Ovary (tissue), 9 donors: ENCODE data around the gene CHD6. TPM values are rescaled to one million over a fixed set of nuclear protein-coding genes. Genes with fewer than 3 reads are reported as not detected.

ENCODE experiments used
- DNase-seq, 5 donors: peaks; one replicate each; pipeline ENCODE4 v3.0.0-alpha.2; 2019 to 2020
- H3K27ac ChIP-seq, 2 donors: fragments of 200-600 bp; one replicate each; pipeline versions ENCODE4 v1.5.1 to v1.8.0; 2019 to 2022
- H3K27me3 ChIP-seq: fragments of 200-600 bp; one replicate; pipeline ENCODE4 v1.8.0; 2022
- H3K36me3 ChIP-seq: fragments of 200-600 bp; sonication (generic); one replicate; pipeline ENCODE4 v1.5.1; 2019
- H3K4me1 ChIP-seq: one replicate; pipeline ENCODE4 v1.8.1; 2013; ENCODE audit warnings: mild to moderate bottlenecking, moderate library complexity; ENCODE audit not compliant: insufficient read depth
- H3K4me3 ChIP-seq: fragments of 200-600 bp; sonication (generic); one replicate; pipeline ENCODE4 v1.5.1; 2017
- H3K9me3 ChIP-seq, 2 donors: fragments of 200-600 bp in 1 of 2; sonication (generic) in 1 of 2; one replicate each; pipeline versions ENCODE4 v1.5.1 to v1.8.1; 2013 to 2019; ENCODE audit warnings: mild to moderate bottlenecking in 1 of 2, moderate library complexity in 1 of 2
- CTCF ChIP-seq, 3 donors: fragments of 450-650 bp in 2 of 3; fragments of 200-600 bp in 1 of 3; IDR thresholded peaks; one replicate each; pipeline versions ENCODE4 v1.5.1 to v1.8.0; 2016 to 2022; ENCODE audit warnings: antibody characterized with exemption in 3 of 3, mild to moderate bottlenecking in 1 of 3
- EP300 ChIP-seq: sonication (generic); formaldehyde crosslinking; IDR thresholded peaks from one replicate; pipeline ENCODE4 v1.6.1; 2017; ENCODE audit warnings: antibody characterized with exemption
- POLR2A ChIP-seq: fragments of 450-650 bp; IDR thresholded peaks from one replicate; pipeline ENCODE4 v1.6.1; 2017; ENCODE audit warnings: antibody characterized with exemption, mild to moderate bottlenecking, moderate library complexity
- WGBS, 3 donors: extraction: QIAGEN DNeasy Blood & Tissue Kit in 1 of 3; methylation state at CpG; one replicate each; pipeline versions ENCODE4 v1.1.5 to v1.1.7; 2013 to 2017; 5-methylcytosine and 5-hydroxymethylcytosine counted together
- intact Hi-C, 4 donors: fragments of 100-400 bp; cut with DNase I; formaldehyde crosslinking; loops; one replicate each; pipeline versions ENCODE4 v1.11.0 to v1.15.1; 2022 to 2023
- polyA plus RNA-seq, 2 donors: library from polyadenylated mRNA; stranded (reverse); fragments of 200-250 nt in 1 of 2; fragments of 350-450 nt in 1 of 2; fragmentation: Illumina TruSeq in 1 of 2; extraction: RNeasy Lipid Tissue Mini Kit (QIAGEN cat#74804) in 1 of 2; gene quantifications; one replicate each; pipeline ENCODE4 v1.2.3, GENCODE V29; 2013 to 2014
- total RNA-seq, 7 donors: library from RNA; depleted of rRNA in 2 of 7; stranded (reverse); fragments of >200 nt in 2 of 7; fragmentation: NEBNext Ultra II Directional in 3 of 7; extraction: Animal tissue kit (Norgen Biotek cat#: 25700) in 3 of 7; gene quantifications; one replicate each; pipeline versions ENCODE4 v1.1.0 to v1.2.4, GENCODE V29; 2016 to 2023
- donor health status: DM: no; HTN: no; CAD: no; lungs with moderate emphysema.
- donor health status: DM: no; HTN: no; CAD: no.
- donor health status: Bipolar disorder and iron deficiency.
- donor health status: DM: yes; HTN: yes; CAD: no.
- donor health status: DM: no; HTN: no; CAD: no.
- donor health status: DM: yes; HTN: yes; CAD: no.

CHD6 gene
- total and polyA plus RNA-seq, 9 donors = 12.1 to 82.4 (median 52.7) TPM

- intact Hi-C loops = no loop called here
- no peak overlapping the region for H3K27ac ChIP-seq
- no peaks in the 10 kb centered on the region for H3K4me1 ChIP-seq
- H3K4me3 ChIP-seq = no peak overlapping the region
- no peaks in the 10 kb centered on the region for H3K27me3 ChIP-seq
- no peak for DNase-seq
- 92 to 98% (median 94%) methylated on average over 2 of the region's 2 CpGs for WGBS, 3 donors
- no peaks in the 10 kb centered on the region for H3K36me3 ChIP-seq
- no peak for TF ChIP-seq EP300
- TF ChIP-seq POLR2A = no peak
- no peak for TF ChIP-seq CTCF (IDR thresholded peaks at IDR 0.05)
- H3K9me3 ChIP-seq = no peaks in the 10 kb centered on the region
These were observed 14.7 kb upstream of the CHD6 start for GRCh38 chr20:41632896-41633295.

- H3K27ac ChIP-seq = no peak overlapping the region
- H3K9me3 ChIP-seq = no peaks in the 10 kb centered on the region
- no peaks in the 10 kb centered on the region for H3K4me1 ChIP-seq
- no peaks in the 10 kb centered on the region for H3K36me3 ChIP-seq
- no peak for DNase-seq
- no peaks in the 10 kb centered on the region for H3K27me3 ChIP-seq
- 67 to 76% (median 75%) methylated on average over 4 of the region's 4 CpGs for whole genome bisulfite sequencing, 3 donors
- intact Hi-C loops = no loop called here
- no peak overlapping the region for H3K4me3 ChIP-seq
- no peak for TF ChIP-seq CTCF (IDR thresholded peaks at IDR 0.05)
- TF ChIP-seq POLR2A = no peak
- TF ChIP-seq EP300 = no peak
These were observed 13.6 kb upstream of the CHD6 start for GRCh38 chr20:41631826-41632225.

- H3K4me3 ChIP-seq = no peak overlapping the region
- H3K36me3 ChIP-seq = no peaks in the 10 kb centered on the region
- no peak overlapping the region for H3K27ac ChIP-seq
- TF ChIP-seq CTCF (IDR thresholded peaks at IDR 0.05) (no peak), POLR2A (no peak), EP300 (no peak)
- DNase-seq = no peak
- no peaks in the 10 kb centered on the region for H3K27me3 ChIP-seq
- intact Hi-C loops = no loop called here
- WGBS, 3 donors = 93 to 96% (median 96%) methylated on average over 1 of the region's 1 CpG
- no peaks in the 10 kb centered on the region for H3K4me1 ChIP-seq
- no peaks in the 10 kb centered on the region for H3K9me3 ChIP-seq
These were observed 12.7 kb upstream of the CHD6 start for GRCh38 chr20:41630846-41631245.

GRCh38 chr20:41627611-41628244, 9.6 kb upstream of the CHD6 start:
- no peaks in the 10 kb centered on the region for H3K4me1 ChIP-seq
- 82 to 89% (median 83%) methylated on average over 5 of the region's 5 CpGs for WGBS, 3 donors
- no peak for DNase-seq
- intact Hi-C loops = no loop called here
- no peaks in the 10 kb centered on the region for H3K36me3 ChIP-seq
- no peak overlapping the region for H3K27ac ChIP-seq
- no peaks in the 10 kb centered on the region for H3K9me3 ChIP-seq
- no peak overlapping the region for H3K4me3 ChIP-seq
- no peaks in the 10 kb centered on the region for H3K27me3 ChIP-seq
- TF ChIP-seq EP300 (no peak), CTCF (IDR thresholded peaks at IDR 0.05) (no peak), POLR2A (no peak)
